HepG2 (cell line): ENCODE measurements around the gene UCKL1. TPM values are rescaled to one million over a fixed set of nuclear protein-coding genes. Genes with fewer than 3 reads are reported as not detected.

Experiments
- ASH2L ChIP-seq: fragments of 300-600, 200-600 bp; sonication (generic); IDR thresholded peaks from 2 replicates; pipeline ENCODE4 v1.7.0; 2017; ENCODE audit warnings: low read depth, mild to moderate bottlenecking, moderate library complexity, mixed read lengths, low read length; ENCODE audit not compliant: insufficient read length
- HHEX ChIP-seq: IDR thresholded peaks from 2 replicates; pipeline ENCODE4 v1.6.1; 2016; ENCODE audit warnings: control low read depth
- JDP2 ChIP-seq: sonication (generic); formaldehyde crosslinking; IDR thresholded peaks from 2 replicates; pipeline ENCODE4 v1.8.1; 2022; ENCODE audit warnings: missing genetic modification reagents, borderline replicate concordance
- PITX1 ChIP-seq: sonication (generic); formaldehyde crosslinking; IDR thresholded peaks from 2 replicates; pipeline ENCODE4 v1.5.1; 2020; ENCODE audit warnings: mild to moderate bottlenecking, missing genetic modification reagents
- PPARG ChIP-seq: conservative IDR thresholded peaks from 2 replicates; pipeline ENCODE4 v1.6.1; 2016; ENCODE audit warnings: missing biosample characterization, missing genetic modification reagents
- RBAK ChIP-seq: sonication (generic); formaldehyde crosslinking; IDR thresholded peaks from 2 replicates; pipeline ENCODE4 v1.5.1; 2020; ENCODE audit warnings: mild to moderate bottlenecking, missing genetic modification reagents
- SIX4 ChIP-seq: sonication (generic); formaldehyde crosslinking; IDR thresholded peaks from 2 replicates; pipeline ENCODE4 v1.4.0; 2020; ENCODE audit warnings: missing genetic modification reagents
- TP53 ChIP-seq: sonication (generic); formaldehyde crosslinking; conservative IDR thresholded peaks from 2 replicates; pipeline ENCODE4 v1.4.0; 2020; ENCODE audit warnings: missing genetic modification reagents
- ZBTB7B ChIP-seq: sonication (generic); formaldehyde crosslinking; IDR thresholded peaks from 2 replicates; pipeline ENCODE4 v1.4.0; 2020; ENCODE audit warnings: missing genetic modification reagents
- ZNF232 ChIP-seq: sonication (generic); formaldehyde crosslinking; IDR thresholded peaks from 2 replicates; pipeline ENCODE4 v1.4.0; 2020; ENCODE audit warnings: missing genetic modification reagents, borderline replicate concordance
- ZNF598 ChIP-seq: sonication (generic); formaldehyde crosslinking; IDR thresholded peaks from 2 replicates; pipeline ENCODE4 v1.5.1; 2020; ENCODE audit warnings: mild to moderate bottlenecking, missing genetic modification reagents, borderline replicate concordance
- ZNF772 ChIP-seq: sonication (generic); formaldehyde crosslinking; IDR thresholded peaks from 2 replicates; pipeline ENCODE4 v1.5.0; 2020; ENCODE audit warnings: mild to moderate bottlenecking, missing genetic modification reagents
- ZNF83 ChIP-seq: sonication (generic); formaldehyde crosslinking; IDR thresholded peaks from 2 replicates; pipeline ENCODE4 v1.4.0; 2020; ENCODE audit warnings: missing genetic modification reagents, mild to moderate bottlenecking, borderline replicate concordance
- ZZZ3 ChIP-seq: sonication (generic); formaldehyde crosslinking; IDR thresholded peaks from 2 replicates; pipeline ENCODE4 v1.4.0; 2020; ENCODE audit warnings: missing genetic modification reagents, mild to moderate bottlenecking, borderline replicate concordance
- polyA plus RNA-seq, 8 experiments: library from polyadenylated mRNA; depleted of rRNA in 3 of 8; stranded (reverse) in 7 of 8; unstranded in 1 of 8; fragments of >200 nt; fragmentation: Illumina TruSeq in 4 of 8; extraction: Trizol in 4 of 8; gene quantifications; 2 replicates each; pipeline versions ENCODE4 v1.2.1 to v1.2.3, GENCODE V29; 2011 to 2016; ENCODE audit warnings: low read depth in 4 of 8, missing spikeins in 1 of 8, mixed read lengths in 1 of 8; ENCODE audit not compliant: insufficient read depth in 1 of 8
- total RNA-seq, 5 experiments: library from RNA; depleted of rRNA; stranded (reverse); fragments of >200 nt; fragmentation: Illumina TruSeq; extraction: Trizol; gene quantifications; 2 replicates each; pipeline ENCODE4 v1.2.3, GENCODE V29; 2016; ENCODE audit warnings: low read depth in 1 of 5
- TF ChIP-seq, protein P1 (sequence below): IDR thresholded peaks from 2 replicates; pipeline ENCODE4 v1.6.1; 2016; ENCODE audit warnings: low read depth, missing genetic modification reagents, missing compliant biosample characterization
- TF ChIP-seq, protein P2 (sequence below): sonication (generic); formaldehyde crosslinking; IDR thresholded peaks from 2 replicates; pipeline ENCODE4 v1.8.0; 2022; ENCODE audit warnings: missing genetic modification reagents, mild to moderate bottlenecking, moderate library complexity, borderline replicate concordance
- TF ChIP-seq, protein P3 (sequence below): sonication (generic); formaldehyde crosslinking; IDR thresholded peaks from 2 replicates; pipeline ENCODE4 v1.5.1; 2020; ENCODE audit warnings: mild to moderate bottlenecking, missing genetic modification reagents, borderline replicate concordance
- TF ChIP-seq, protein P4 (sequence below): sonication (generic); formaldehyde crosslinking; IDR thresholded peaks from 2 replicates; pipeline ENCODE4 v1.5.1; 2020; ENCODE audit warnings: missing genetic modification reagents, mild to moderate bottlenecking, borderline replicate concordance

Gene UCKL1
- total and polyA plus RNA-seq, 2 of the 13 experiments (the other 11 are each of a cell fraction or from before 2014, with no cell fraction given): 50.2 to 126 TPM

DNA sequence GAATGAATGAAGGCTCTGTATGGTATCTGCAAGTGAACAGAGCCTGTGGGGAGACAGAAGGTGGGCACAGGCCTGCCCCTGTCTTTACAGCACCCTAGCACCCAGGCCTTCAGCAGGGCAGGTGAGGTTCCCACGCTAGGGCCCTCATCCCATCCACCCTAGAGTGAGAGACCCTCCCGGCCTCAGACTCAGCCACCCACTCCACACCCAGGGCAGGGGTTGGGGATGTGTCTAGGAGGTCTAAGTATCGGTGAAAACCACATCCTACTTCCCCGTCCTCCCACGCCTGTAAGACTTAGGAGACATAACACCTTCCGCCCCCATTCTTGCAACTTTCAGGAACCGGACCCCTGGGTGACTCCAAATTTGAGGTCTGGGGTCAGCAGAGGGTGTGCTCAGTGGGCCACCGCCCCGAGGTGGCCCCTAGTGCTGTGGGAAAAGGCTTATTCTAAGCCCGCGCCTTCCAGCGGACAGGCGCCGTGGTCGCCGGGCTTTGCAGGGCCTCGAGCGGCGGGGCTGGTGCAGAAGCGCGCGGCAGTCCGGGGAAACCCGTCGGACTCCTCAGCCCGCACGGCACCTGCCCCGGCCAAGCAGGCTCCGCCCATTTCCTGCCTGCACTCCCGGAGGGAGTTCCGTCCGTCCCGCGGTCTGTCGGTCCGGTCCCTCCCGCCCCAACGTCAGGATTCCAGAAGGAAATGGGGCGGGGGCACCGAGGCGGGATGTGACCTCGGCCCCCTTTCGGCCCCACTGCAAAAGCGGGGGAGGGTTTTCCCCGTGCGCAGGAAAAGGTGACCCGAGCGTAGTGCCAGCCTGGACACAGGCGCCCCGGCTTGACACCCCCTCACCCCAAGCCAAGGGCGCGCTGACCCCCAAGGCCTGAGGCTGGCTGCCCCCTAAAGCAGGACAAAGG lies 22.4 kb upstream of the UCKL1 start (continued):
- TF ChIP-seq HHEX (CRISPR knock-in tag): no peak
- TF ChIP-seq ZNF83: no peak
- TF ChIP-seq ASH2L: peak; percentile 30
- TF ChIP-seq ZZZ3 (CRISPR knock-in tag): 0 out of 2 replicates have a peak, but pooled peaks have one; percentile 64
- TF ChIP-seq ZBTB7B (CRISPR knock-in tag): peak; percentile 96
- TF ChIP-seq ZNF232 (CRISPR knock-in tag): peak; percentile 93
- TF ChIP-seq PITX1 (CRISPR knock-in tag): peak; percentile 78
- TF ChIP-seq RBAK (CRISPR knock-in tag): 0 out of 2 replicates have a peak, but pooled peaks have one; percentile 34
- no peak; the same call in 1 of the 2 replicates for TF ChIP-seq JDP2 (CRISPR knock-in tag)
- TF ChIP-seq ZNF598 (CRISPR knock-in tag): peak; percentile 68; the same call in 1 of the 2 replicates
- 0 out of 2 replicates have a peak, but pooled peaks have one; percentile 32 for TF ChIP-seq TP53 (CRISPR knock-in tag)
- TF ChIP-seq, protein P1, sequence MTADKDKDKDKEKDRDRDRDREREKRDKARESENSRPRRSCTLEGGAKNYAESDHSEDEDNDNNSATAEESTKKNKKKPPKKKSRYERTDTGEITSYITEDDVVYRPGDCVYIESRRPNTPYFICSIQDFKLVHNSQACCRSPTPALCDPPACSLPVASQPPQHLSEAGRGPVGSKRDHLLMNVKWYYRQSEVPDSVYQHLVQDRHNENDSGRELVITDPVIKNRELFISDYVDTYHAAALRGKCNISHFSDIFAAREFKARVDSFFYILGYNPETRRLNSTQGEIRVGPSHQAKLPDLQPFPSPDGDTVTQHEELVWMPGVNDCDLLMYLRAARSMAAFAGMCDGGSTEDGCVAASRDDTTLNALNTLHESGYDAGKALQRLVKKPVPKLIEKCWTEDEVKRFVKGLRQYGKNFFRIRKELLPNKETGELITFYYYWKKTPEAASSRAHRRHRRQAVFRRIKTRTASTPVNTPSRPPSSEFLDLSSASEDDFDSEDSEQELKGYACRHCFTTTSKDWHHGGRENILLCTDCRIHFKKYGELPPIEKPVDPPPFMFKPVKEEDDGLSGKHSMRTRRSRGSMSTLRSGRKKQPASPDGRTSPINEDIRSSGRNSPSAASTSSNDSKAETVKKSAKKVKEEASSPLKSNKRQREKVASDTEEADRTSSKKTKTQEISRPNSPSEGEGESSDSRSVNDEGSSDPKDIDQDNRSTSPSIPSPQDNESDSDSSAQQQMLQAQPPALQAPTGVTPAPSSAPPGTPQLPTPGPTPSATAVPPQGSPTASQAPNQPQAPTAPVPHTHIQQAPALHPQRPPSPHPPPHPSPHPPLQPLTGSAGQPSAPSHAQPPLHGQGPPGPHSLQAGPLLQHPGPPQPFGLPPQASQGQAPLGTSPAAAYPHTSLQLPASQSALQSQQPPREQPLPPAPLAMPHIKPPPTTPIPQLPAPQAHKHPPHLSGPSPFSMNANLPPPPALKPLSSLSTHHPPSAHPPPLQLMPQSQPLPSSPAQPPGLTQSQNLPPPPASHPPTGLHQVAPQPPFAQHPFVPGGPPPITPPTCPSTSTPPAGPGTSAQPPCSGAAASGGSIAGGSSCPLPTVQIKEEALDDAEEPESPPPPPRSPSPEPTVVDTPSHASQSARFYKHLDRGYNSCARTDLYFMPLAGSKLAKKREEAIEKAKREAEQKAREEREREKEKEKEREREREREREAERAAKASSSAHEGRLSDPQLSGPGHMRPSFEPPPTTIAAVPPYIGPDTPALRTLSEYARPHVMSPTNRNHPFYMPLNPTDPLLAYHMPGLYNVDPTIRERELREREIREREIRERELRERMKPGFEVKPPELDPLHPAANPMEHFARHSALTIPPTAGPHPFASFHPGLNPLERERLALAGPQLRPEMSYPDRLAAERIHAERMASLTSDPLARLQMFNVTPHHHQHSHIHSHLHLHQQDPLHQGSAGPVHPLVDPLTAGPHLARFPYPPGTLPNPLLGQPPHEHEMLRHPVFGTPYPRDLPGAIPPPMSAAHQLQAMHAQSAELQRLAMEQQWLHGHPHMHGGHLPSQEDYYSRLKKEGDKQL (CRISPR knock-in tag): peak; percentile 45; the same call in 1 of the 2 replicates
- TF ChIP-seq, protein P2, sequence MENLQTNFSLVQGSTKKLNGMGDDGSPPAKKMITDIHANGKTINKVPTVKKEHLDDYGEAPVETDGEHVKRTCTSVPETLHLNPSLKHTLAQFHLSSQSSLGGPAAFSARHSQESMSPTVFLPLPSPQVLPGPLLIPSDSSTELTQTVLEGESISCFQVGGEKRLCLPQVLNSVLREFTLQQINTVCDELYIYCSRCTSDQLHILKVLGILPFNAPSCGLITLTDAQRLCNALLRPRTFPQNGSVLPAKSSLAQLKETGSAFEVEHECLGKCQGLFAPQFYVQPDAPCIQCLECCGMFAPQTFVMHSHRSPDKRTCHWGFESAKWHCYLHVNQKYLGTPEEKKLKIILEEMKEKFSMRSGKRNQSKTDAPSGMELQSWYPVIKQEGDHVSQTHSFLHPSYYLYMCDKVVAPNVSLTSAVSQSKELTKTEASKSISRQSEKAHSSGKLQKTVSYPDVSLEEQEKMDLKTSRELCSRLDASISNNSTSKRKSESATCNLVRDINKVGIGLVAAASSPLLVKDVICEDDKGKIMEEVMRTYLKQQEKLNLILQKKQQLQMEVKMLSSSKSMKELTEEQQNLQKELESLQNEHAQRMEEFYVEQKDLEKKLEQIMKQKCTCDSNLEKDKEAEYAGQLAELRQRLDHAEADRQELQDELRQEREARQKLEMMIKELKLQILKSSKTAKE: no peak
- TF ChIP-seq PPARG (CRISPR knock-in tag): peak; percentile 78; the same call in 1 of the 2 replicates
- TF ChIP-seq, protein P3, sequence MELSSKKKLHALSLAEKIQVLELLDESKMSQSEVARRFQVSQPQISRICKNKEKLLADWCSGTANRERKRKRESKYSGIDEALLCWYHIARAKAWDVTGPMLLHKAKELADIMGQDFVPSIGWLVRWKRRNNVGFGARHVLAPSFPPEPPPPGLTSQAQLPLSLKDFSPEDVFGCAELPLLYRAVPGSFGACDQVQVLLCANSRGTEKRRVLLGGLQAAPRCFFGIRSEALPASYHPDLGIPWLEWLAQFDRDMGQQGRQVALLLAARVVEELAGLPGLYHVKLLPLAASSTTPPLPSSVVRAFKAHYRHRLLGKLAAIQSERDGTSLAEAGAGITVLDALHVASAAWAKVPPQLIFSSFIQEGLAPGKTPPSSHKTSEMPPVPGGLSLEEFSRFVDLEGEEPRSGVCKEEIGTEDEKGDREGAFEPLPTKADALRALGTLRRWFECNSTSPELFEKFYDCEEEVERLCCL (CRISPR knock-in tag): no peak; the same call in 1 of the 2 replicates
- peak; percentile 38; the same call in 1 of the 2 replicates for TF ChIP-seq SIX4 (CRISPR knock-in tag)
- TF ChIP-seq ZNF772: peak; percentile 90
- TF ChIP-seq, protein P4, sequence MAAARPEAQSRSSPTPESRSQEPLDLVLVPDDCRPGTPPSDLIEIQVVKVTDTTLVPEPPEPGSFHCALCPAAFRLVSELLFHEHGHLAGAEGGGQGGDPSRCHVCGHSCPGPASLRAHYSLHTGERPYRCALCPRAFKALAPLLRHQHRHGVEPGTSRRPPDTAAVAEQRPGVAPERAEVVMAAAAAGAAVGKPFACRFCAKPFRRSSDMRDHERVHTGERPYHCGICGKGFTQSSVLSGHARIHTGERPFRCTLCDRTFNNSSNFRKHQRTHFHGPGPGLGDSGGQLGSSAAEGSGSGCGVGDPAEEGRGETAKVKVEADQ (CRISPR knock-in tag): no peak
